Heart left ventricle (tissue), 13 donors: ENCODE measurements around the gene DNAJC8.

ENCODE experiments used
- POLR2A ChIP-seq, 2 donors: fragments of 450-650 bp; IDR thresholded peaks; one replicate each; pipeline ENCODE4 v1.6.1; 2017; ENCODE audit warnings: antibody characterized with exemption in 2 of 2, mild to moderate bottlenecking in 2 of 2, moderate library complexity in 2 of 2
- TF ChIP-seq, protein P1 (sequence below), 12 donors: fragments of 200-600 bp; sonication (generic) in 4 of 12; IDR thresholded peaks; one replicate each; pipeline versions ENCODE4 v1.5.0 to v1.8.0; 2018 to 2022; ENCODE audit warnings: antibody characterized with exemption in 12 of 12, mild to moderate bottlenecking in 5 of 12
- donor health status: ischemic (EF 13 %, LVEDD 7.1; RV severe dilation, severe dysfunction).
- donor health status: DM: no; HTN: yes; CAD: no.
- donor health status: DM: no; HTN: no; CAD: no.
- donor health status: ischemic (EF 25% LVEDD 6.9; RV normal size, moderate dysfunction).
- donor health status: ischemic (EF 25% LVEDD 5.7; RV mildly dilated, moderate dysfunction).
- donor health status: ischemic (EF 35%, LVEDD 5.7; RV mildly dilated, moderate dysfunction).
- donor health status: nonischemic (EF 11% LVEDD 7.7; RV severe dilation, severe dysfunction).
- donor health status: DM: yes; HTN: yes; CAD: no.
- donor health status: PGD.
- donor health status: ischemic (EF 29% LVEDD 5.4; RV normal size, mild dysfunction).
- donor health status: nonischemic (EF 23%, LVEDD 6.1; RV moderate dilation, normal function).

DNA sequence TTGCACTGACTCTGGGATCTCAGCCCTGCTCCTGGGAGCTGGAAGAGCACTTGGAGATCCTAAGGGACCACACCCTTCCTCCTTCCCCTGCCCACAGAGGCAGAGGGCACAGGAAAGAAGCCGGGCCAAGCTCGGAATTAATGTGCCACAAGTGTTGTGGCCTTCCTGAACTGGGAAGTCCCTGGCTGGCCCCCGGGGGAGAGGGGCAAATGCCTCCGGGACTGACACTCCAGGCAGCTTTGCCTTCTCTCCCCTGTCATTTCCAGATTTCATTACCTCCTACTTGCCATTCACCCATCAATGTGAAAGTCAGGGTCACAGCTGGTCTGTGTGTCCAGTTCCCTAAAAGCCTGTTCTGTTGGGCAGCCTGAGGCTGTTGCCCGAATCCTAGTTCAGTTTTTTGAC lies 48.1 kb upstream of the DNAJC8 start:
- TF ChIP-seq, protein P1, sequence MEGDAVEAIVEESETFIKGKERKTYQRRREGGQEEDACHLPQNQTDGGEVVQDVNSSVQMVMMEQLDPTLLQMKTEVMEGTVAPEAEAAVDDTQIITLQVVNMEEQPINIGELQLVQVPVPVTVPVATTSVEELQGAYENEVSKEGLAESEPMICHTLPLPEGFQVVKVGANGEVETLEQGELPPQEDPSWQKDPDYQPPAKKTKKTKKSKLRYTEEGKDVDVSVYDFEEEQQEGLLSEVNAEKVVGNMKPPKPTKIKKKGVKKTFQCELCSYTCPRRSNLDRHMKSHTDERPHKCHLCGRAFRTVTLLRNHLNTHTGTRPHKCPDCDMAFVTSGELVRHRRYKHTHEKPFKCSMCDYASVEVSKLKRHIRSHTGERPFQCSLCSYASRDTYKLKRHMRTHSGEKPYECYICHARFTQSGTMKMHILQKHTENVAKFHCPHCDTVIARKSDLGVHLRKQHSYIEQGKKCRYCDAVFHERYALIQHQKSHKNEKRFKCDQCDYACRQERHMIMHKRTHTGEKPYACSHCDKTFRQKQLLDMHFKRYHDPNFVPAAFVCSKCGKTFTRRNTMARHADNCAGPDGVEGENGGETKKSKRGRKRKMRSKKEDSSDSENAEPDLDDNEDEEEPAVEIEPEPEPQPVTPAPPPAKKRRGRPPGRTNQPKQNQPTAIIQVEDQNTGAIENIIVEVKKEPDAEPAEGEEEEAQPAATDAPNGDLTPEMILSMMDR (IDR thresholded peaks at IDR 0.05), result no peak
- TF ChIP-seq POLR2A (IDR thresholded peaks at IDR 0.05), result no peak
